AG10803 (cell line): ENCODE measurements around the gene SETDB2.

Experiments used
- DNase-seq: peaks from one replicate; pipeline ENCODE4 v3.0.0; 2010; ENCODE audit warnings: low read depth
- H3K4me3 ChIP-seq: 2 replicates; pipeline ENCODE4 v1.5.1; 2011; ENCODE audit warnings: mild to moderate bottlenecking, low read length, control low read depth
- TF ChIP-seq, protein P1 (sequence below): conservative IDR thresholded peaks from 2 replicates; pipeline ENCODE4 v1.5.1; 2011; ENCODE audit warnings: mild to moderate bottlenecking, low read length, control low read depth, inconsistent platforms

SETDB2 gene

DNA sequence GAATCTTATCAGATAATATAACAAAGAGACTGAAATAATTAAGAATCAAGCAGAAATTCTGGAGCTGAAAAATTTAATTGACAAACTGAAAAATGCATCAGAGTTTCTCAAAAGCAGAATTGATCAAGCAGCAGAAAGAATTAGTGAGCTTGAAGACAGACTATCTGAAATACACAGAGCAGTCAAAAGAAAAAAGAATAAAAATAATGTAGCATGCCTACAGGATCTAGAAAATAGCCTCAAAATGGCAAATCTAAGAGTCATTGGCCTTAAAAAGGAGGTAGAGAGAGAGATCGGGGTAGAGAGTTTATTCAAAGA lies 39.4 kb upstream of the SETDB2 start:
- TF ChIP-seq, protein P1, sequence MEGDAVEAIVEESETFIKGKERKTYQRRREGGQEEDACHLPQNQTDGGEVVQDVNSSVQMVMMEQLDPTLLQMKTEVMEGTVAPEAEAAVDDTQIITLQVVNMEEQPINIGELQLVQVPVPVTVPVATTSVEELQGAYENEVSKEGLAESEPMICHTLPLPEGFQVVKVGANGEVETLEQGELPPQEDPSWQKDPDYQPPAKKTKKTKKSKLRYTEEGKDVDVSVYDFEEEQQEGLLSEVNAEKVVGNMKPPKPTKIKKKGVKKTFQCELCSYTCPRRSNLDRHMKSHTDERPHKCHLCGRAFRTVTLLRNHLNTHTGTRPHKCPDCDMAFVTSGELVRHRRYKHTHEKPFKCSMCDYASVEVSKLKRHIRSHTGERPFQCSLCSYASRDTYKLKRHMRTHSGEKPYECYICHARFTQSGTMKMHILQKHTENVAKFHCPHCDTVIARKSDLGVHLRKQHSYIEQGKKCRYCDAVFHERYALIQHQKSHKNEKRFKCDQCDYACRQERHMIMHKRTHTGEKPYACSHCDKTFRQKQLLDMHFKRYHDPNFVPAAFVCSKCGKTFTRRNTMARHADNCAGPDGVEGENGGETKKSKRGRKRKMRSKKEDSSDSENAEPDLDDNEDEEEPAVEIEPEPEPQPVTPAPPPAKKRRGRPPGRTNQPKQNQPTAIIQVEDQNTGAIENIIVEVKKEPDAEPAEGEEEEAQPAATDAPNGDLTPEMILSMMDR, result no peak
- H3K4me3 ChIP-seq, result no peak overlapping the region
- DNase-seq, result no peak

DNA sequence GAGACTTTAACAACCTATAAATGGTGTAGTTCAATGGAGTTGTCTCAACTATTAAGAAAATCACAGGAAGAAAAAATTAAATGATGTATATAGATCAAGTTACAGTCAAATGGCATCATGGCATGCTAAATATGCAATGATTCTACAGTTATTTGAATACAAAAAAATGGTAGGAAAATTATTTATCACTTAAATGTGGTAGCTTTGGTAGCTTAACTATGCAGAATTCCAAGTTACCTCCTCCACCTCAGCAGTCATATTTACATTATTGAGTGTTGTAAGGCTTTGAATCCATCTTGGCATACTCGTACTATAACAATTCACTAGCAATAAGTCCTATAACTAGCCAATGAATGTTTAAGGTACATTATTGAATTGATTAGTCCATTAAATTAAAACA lies 37.0 kb upstream of the SETDB2 start:
- DNase-seq, result no peak
- TF ChIP-seq, protein P1, result no peak
- no peak overlapping the region for H3K4me3 ChIP-seq

- TF ChIP-seq, protein P1, result no peak
- no peak for DNase-seq
- no peak overlapping the region for H3K4me3 ChIP-seq
Observed at GRCh38 chr13:49407936-49408335, 36.1 kb upstream of the SETDB2 start.

- DNase-seq, result no peak
- TF ChIP-seq, protein P1, result no peak
Observed at GRCh38 chr13:49409008-49409407, 35.1 kb upstream of the SETDB2 start.

DNA sequence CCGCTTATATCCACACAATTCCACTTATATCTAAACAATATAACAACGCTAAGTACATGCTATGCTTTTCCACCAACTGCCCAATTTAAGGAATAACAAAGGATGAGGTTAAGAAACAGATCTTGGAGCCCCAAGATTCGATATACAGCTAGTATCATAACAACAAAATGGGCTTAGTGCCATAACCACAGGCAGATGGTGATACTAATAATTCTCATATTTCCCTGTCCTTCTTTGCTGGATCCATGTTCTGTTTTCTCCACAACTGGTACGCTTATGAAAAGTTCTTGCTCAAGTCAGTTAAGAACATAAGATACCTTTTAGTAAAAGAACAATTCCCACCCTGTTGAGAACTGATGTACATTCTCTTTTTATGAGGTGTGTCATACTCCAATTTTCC lies 34.1 kb upstream of the SETDB2 start:
- no peak overlapping the region for H3K4me3 ChIP-seq
- DNase-seq, result peak; percentile 20
- TF ChIP-seq, protein P1, result no peak

More at GRCh38 chr13:49409008-49409407, 35.1 kb upstream of the SETDB2 start:
- H3K4me3 ChIP-seq, result no peak overlapping the region

DNA sequence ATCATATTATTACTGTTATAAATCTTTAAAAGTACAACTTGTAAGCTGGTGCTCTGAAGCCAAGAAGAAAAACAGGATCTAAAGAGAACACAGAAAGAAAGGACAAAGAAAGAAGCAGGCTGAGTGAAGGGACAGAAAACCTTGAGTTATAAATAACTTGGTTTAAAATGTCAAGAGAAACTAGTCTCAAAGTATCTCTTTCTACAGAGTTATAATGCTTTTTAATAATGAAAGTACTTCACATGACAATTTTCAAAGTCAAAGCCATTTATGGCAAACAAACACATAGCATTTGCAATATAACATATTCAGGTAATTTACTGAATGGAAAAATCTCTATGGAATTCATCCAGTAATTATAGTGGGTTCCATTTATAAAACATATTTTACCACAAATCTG lies 33.6 kb upstream of the SETDB2 start:
- H3K4me3 ChIP-seq, result no peak overlapping the region
- TF ChIP-seq, protein P1, result no peak
- DNase-seq, result no peak

DNA sequence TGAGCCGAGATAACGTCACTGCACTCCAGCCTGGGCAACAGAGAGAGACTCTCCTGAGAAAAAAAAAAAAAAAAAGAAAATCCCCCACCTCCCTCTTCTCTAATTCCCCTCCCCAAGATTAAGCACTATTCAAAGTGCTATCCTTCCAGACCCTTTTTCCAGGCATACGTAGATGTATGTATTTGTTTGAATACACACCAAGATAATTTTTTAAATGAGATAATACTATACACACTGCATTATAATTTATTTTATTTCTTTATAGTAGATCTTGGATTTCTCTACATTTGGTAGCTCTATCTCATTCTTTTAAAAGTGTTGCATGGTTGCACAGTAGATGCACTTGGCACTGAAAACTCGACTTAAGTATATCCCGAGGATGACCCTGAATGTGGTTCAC lies 32.7 kb upstream of the SETDB2 start:
- TF ChIP-seq, protein P1, result no peak
- H3K4me3 ChIP-seq, result no peak overlapping the region
- DNase-seq, result no peak
